Prostate gland (tissue), 2 donors: ENCODE measurements around the gene ZNF219. TPM values are rescaled to one million over a fixed set of nuclear protein-coding genes. Genes with fewer than 3 reads are reported as not detected.

ENCODE experiments used
- DNase-seq: peaks from one replicate; pipeline ENCODE4 v3.0.0-alpha.2; 2019; ENCODE audit warnings: low spot score
- H3K27ac ChIP-seq, 2 donors: fragments of 200-600 bp; sonication (generic); 2 replicates each; pipeline ENCODE4 v1.5.1; 2017 to 2019
- H3K27me3 ChIP-seq: fragments of 200-600 bp; sonication (generic); replicated peaks from 2 replicates; pipeline ENCODE4 v1.5.1; 2019; ENCODE audit not compliant: insufficient read depth
- H3K36me3 ChIP-seq, 2 donors: fragments of 200-600 bp; sonication (generic); 1 replicate in 1 of 2; 2 replicates in 1 of 2; pipeline versions ENCODE4 v1.5.1 to v1.8.1; 2017 to 2019
- H3K4me1 ChIP-seq: fragments of 200-600 bp; sonication (generic); replicated peaks from 2 replicates; pipeline ENCODE4 v1.5.1; 2019
- H3K4me3 ChIP-seq, 2 donors: fragments of 200-600 bp; sonication (generic); 2 replicates each; pipeline ENCODE4 v1.5.1; 2017 to 2019
- H3K9me3 ChIP-seq: fragments of 200-600 bp; sonication (generic); 2 replicates; pipeline ENCODE4 v1.5.1; 2017
- CTCF ChIP-seq, 4 experiments: fragments of 200-600 bp in 2 of 4; fragments of 450-650 bp in 2 of 4; sonication (generic) in 2 of 4; IDR thresholded peaks; 1 replicate in 3 of 4; 2 replicates in 1 of 4; pipeline ENCODE4 v1.5.1; 2016 to 2019; ENCODE audit warnings: antibody characterized with exemption in 4 of 4, mild to moderate bottlenecking in 2 of 4, moderate library complexity in 2 of 4
- POLR2A ChIP-seq: fragments of 450-650 bp; IDR thresholded peaks from one replicate; pipeline ENCODE4 v1.6.1; 2016; ENCODE audit warnings: antibody characterized with exemption, mild to moderate bottlenecking
- POLR2AphosphoS5 ChIP-seq: sonication (generic); formaldehyde crosslinking; IDR thresholded peaks from one replicate; pipeline ENCODE4 v1.6.1; 2017; ENCODE audit warnings: antibody characterized with exemption
- WGBS: methylation state at CpG from one replicate; pipeline ENCODE4 v1.1.5; 2018; 5-methylcytosine and 5-hydroxymethylcytosine counted together
- intact Hi-C: fragments of 100-400 bp; cut with DNase I; formaldehyde crosslinking; loops from one replicate; pipeline ENCODE4 v1.14.2; 2022
- total RNA-seq, 2 donors: library from RNA; depleted of rRNA; stranded (reverse); fragments of >200 nt; gene quantifications; one replicate each; pipeline ENCODE4 v1.1.0, GENCODE V29; 2016

The ZNF219 gene
- total RNA-seq, 2 donors from 2014 or later: 56.8 to 89.8 TPM

DNA sequence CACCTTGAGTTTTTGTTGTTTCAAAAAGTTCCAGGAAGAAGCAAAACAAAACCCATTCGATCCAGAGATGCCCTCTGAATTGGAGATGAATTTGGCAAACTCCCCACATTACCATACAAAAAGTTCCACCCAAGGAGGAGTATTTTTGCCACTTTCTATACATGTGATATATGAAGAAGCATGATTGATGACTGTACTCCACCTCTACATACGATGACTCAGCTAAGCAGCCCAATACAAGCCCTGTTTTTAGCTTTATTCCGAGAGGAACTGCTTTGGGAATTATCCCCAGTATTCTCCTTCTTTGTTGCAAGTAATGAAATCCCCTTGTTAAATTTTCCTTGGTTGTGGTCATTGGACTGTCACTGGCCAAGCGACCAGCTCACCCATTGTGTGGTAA is 13.8 kb upstream of the ZNF219 start:
- TF ChIP-seq POLR2AphosphoS5 (no peak), CTCF (IDR thresholded peaks at IDR 0.05) (no peak), POLR2A (no peak)
- no peaks in the 10 kb centered on the region for H3K9me3 ChIP-seq
- H3K27me3 ChIP-seq: no peaks in the 10 kb centered on the region
- WGBS: 81% methylated on average over 4 of the region's 4 CpGs
- H3K36me3 ChIP-seq: no peaks in the 10 kb centered on the region
- no peak overlapping the region for H3K4me3 ChIP-seq
- intact Hi-C loops: no loop called here
- H3K4me1 ChIP-seq: no peaks in the 10 kb centered on the region
- no peak overlapping the region for H3K27ac ChIP-seq
- DNase-seq: no peak

- Histone ChIP-seq H3K9me3 (no peaks in the 10 kb centered on the region), H3K27ac (no peak overlapping the region), H3K36me3 (no peaks in the 10 kb centered on the region), H3K27me3 (no peaks in the 10 kb centered on the region), H3K4me3 (no peak overlapping the region), H3K4me1 (peaks cover 12% of the 10 kb centered on the region)
- no peak for TF ChIP-seq POLR2A
- TF ChIP-seq POLR2AphosphoS5: no peak
- TF ChIP-seq CTCF (IDR thresholded peaks at IDR 0.05): no peak
- no peak for DNase-seq
- intact Hi-C loops: loop anchor here (10.0 kb wide), 1 partner anchor 275 kb away; the partner anchor contains the start of gene SUPT16H
- 63% methylated on average over 6 of the region's 6 CpGs for WGBS
Observed at GRCh38 chr14:21109377-21110138, 11.1 kb upstream of the ZNF219 start.

DNA sequence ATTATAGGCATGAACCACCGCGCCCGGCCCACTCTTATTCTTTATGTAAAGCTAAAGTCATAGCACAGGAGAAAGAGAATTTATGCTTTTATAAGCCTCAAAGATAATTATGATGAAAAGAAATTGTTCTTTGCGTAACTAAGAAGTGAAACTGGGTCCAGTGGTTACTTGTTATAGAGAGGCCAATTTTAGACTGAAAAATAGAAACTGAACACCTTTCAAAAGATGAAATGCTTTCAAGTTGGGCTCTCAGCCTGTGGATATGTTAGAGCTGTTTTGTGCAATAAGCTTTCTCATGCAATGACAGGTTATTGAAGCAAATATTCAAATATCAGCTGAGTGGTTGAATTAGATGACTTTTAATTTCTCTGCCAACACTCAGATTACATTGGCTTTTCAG is 10.3 kb upstream of the ZNF219 start:
- H3K4me1 ChIP-seq: peaks cover 12% of the 10 kb centered on the region
- intact Hi-C loops: loop anchor here (10.0 kb wide), 1 partner anchor 276 kb away; the partner anchor contains the start of gene SUPT16H
- no peak for DNase-seq
- H3K9me3 ChIP-seq: no peaks in the 10 kb centered on the region
- no peak for TF ChIP-seq POLR2A
- no peak for TF ChIP-seq POLR2AphosphoS5
- TF ChIP-seq CTCF (IDR thresholded peaks at IDR 0.05): no peak
- no peak overlapping the region for H3K27ac ChIP-seq
- no peak overlapping the region for H3K4me3 ChIP-seq
- no peaks in the 10 kb centered on the region for H3K36me3 ChIP-seq
- no peaks in the 10 kb centered on the region for H3K27me3 ChIP-seq
- WGBS: 97% methylated on average over 4 of the region's 4 CpGs

- TF ChIP-seq POLR2AphosphoS5: no peak
- no peak for TF ChIP-seq CTCF (IDR thresholded peaks at IDR 0.05)
- no peak for TF ChIP-seq POLR2A
- no peaks in the 10 kb centered on the region for H3K36me3 ChIP-seq
- 18% methylated on average over 5 of the region's 5 CpGs for WGBS
- H3K9me3 ChIP-seq: no peaks in the 10 kb centered on the region
- H3K27ac ChIP-seq: no peak overlapping the region
- intact Hi-C loops: loop anchor here (10.0 kb wide), 1 partner anchor 277 kb away; the partner anchor contains the start of gene SUPT16H
- peaks cover 12% of the 10 kb centered on the region for H3K4me1 ChIP-seq
- no peak overlapping the region for H3K4me3 ChIP-seq
- DNase-seq: no peak
- no peaks in the 10 kb centered on the region for H3K27me3 ChIP-seq
Observed at GRCh38 chr14:21107283-21107800, 8.9 kb upstream of the ZNF219 start.
